HUDEP-2 (cell line): Measurements from ENCODE around the gene ATG2A.
A peak's percentile ranks its signal among the peaks of the same experiment; 100 is the strongest.

ENCODE experiments used
- DNase-seq, 76 experiments: peaks; one replicate each; lab custom pipeline; 2025; ENCODE audit not compliant: unreplicated experiment in 76 of 76; lab: John Stamatoyannopoulos, UW

ATG2A gene

DNA sequence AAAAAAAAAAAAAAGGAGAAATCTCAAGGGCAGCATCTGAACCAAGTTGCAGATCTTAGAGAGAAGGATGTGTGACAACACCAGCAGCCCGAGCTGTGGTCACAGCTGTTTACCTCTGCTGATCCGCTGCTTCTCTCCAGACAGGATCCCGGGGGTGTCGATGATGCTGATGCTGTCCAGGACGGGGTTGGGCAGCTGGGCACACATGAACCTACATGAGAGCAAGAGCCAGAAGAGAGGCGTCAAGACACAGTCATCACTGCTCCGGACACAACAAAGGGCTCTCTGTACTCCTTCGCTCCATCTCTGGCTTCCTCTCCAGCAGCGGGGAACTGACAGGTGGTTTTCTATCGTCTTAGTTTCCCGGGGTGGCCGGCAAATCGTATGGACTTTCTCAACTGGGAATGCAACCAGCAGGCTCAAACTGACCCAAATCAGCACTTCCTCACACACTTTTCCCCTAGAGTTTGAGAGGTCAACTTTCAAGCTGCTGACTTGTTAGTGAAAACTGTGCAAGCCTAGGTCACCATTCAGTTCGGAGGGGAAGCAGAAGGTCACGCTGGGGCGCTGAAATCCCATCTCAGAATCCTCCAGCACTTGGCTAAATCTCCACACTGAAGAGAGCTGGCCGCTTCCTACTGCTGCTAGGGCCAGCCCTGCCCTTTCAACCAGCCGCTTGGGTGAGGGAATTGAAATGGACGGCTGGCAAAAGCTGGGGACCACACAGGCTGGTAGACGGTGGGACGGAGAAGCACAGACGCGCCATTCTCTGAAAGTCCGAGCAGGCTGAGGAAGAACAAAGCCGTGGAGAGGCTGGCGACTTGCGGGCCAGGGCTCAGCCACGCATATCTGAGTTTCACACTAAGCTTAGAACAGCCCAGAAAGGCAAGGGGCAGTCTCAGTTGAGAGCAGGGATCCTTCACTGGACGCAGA is 42.4 kb downstream of the ATG2A start:
- DNase-seq = no peak

- DNase-seq = no peak
Measured at GRCh38 chr11:64872790-64873488, 44.1 kb downstream of the ATG2A start.

DNA sequence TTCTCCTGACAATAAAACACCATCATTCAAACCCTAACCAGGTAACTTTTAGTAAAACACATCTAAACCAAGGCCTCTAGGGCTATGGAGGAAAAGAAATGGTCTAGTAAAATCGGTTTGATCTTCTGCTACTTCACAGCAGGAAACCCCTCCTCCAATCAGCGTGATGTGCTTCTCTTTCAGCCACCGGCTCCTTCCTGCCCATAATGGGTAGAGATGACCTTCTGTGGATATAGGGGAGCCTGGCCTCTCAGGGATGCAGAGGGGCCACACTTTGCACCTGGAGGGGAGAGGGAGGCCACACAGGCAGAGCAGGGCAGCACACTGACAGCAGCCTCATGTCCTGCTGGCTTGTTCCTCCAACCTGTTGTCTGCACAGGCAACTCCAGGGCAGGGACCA is 45.5 kb downstream of the ATG2A start:
- no peak for DNase-seq

DNA sequence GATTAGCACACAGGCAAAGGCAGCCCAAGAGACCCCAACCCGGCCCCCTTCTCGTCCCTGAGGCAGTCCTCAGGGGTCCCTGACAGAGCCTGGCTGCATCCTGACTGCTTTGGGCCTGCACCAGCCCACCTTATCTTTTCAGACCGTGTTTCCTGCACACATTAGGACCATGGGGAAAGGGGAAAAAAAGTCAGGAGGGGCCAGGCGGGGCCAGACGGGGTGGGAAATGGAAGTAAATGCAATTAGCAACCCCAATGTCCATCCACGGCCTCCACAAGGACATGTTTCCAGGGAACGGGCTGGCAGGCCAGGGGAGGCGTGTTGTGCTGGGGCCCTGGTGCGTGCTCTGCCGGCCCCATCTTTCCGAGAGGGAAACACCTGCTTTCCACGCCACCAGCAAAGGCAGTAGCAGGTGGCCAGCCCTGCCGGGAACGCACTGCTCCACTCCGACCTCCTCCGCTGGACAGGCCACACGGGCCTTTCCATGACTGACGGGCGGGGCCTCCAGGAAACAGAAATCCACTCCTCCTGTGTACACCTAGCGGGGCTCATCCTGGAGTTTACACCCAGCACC is 46.0 kb downstream of the ATG2A start:
- no peak for DNase-seq

GRCh38 chr11:64870176-64870892 is 46.7 kb downstream of the ATG2A start:
- peak in 31 of 76 experiments; percentile 9 to 67 (median 28) for DNase-seq

- no peak for DNase-seq
Measured at GRCh38 chr11:64869571-64870175, 47.3 kb downstream of the ATG2A start.

DNA sequence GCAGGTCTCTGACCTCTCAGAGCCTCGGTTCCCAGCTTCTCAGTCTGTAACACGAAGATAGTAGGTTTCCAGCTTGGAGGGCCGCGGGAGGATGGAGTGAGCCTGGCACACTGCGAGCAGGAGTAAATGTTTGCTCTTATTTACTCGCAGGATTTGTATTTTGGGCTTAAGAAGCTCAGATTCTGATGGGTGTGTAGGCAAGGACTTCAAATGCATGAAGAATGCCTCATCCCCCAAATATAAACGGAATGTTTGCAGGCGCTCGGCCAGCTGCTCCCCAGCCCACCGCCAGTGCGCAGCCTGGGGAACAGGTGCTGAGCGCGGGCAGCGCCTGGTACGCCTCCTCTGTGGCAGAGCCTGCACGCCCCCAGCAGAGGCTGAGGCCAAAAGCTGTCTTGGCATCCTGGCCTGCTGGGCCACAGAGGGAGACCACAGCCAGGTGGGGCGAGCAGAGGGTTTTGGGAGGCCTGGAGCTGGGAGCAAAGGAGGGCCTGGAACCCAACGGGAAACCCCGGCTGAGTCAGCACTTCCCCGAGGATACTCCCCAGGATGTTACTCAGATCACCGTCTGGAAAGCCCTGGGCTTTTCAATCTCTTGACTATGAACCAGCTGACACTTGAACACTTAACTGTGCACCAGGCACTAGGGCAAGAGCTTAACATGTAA is 48.0 kb downstream of the ATG2A start:
- no peak for DNase-seq

- no peak for DNase-seq
Measured at GRCh38 chr11:64867748-64868462, 49.1 kb downstream of the ATG2A start.

DNA sequence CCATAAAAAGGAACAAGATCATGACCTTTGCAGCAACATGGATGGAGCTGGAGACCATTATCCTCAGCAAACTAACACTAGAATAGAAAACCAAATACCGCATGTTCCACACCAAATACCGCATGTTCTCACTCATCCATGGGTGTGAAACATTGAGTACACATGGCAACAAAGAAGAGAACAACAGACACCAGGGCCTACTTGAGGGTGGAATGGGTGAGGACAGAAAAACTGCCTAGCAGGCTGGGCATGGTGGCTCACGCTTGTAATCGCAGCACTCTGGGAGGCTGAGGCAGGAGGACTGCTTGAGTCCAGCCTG is 50.9 kb downstream of the ATG2A start:
- no peak for DNase-seq

DNA sequence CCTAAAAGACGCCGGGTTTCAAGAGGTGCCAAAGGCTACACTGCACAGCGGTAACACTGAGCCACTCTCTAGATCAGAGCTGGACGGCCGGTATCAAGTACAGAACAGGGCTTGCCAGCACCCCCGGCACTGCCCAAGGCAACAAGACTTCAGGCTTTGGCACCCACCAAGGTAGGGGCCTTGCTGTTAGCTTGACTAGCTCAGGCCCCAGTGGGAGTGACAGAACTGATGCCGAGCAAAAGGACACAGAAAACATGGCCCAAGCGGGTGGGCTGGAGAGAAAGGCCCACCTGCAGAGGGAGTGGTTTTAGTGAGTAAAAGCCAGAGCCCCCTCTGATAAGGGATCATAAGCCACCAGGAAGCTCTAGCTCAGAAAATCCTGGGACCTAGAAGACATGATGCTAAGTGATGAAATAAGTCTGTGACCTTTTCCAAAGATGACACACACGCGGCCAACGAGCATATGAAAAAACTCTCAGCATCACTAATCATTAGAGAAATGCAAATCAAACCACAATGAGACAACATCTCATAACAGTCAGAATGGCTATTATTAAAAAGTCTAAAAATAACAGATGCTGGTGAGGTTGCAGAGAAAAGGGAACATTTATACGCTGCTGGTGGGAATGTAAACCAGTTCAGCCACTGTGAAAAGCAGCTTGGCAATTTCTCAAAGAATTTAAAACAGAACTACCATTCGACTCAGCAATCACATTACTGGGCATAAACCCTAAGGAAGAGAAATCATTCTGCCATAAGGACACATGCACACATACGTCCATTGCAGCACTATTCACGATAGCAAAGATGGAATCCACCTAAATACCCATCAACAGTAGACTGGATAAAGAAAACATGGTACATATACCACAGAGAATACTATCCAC is 51.5 kb downstream of the ATG2A start:
- no peak for DNase-seq

DNA sequence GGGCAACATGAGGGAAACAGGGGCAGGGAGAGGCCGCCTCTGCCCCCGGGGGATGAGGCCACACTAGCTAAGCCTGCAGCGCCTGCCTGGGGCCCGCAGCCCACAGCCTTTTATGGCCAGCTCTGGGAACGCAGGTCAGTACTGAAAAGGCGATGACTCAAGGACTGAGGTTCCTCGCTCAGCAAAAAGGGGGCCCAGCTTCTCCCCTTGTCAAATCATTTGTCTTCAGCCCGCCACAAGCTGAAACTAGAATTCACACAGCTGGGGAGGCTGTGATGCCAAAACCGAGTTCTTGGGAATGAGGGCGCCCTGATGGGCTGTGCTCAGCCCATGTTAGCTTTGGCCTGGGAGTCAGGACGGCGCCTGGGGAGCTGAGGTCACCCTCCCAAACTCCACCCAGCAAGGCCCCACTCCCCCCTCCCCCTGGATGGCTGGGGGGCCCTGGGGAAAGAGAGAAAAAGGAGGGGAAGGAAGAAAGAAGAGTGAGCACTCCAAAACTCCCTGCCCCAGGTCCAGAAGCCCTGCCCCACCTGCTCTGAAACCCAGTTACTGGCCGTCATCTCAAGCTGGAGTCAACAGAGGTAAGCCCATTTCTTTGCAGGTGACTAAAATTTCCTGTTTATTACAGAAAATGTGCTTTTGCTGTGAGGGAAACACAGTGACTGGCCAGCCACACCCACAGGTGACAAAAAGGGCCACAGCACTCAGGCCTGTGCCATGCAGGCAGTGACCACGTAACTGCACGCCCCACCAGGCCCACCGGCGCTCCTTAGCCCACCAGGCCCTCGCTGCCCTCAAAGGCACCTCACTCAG is 52.3 kb downstream of the ATG2A start:
- DNase-seq = no peak

DNA sequence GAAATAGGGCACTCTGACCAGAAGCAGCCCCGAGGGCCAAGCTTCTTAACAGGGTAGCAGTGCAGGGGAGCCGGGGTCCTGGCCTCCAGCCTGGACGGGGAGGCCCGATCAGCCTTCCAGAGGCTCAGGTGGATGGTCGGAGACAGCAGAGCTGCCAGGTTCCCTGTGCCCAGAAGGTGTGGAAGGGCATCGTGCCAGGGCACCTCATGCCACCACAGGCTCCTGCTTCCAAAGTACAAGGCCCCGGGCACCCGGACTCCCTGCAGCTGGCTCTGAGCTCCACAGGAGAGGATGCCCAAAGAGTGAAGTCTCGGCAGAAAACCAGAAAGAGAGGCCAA is 52.9 kb downstream of the ATG2A start:
- DNase-seq = no peak

- DNase-seq = no peak
Measured at GRCh38 chr11:64863391-64864060, 53.5 kb downstream of the ATG2A start.

GRCh38 chr11:64862987-64863390 is 54.0 kb downstream of the ATG2A start:
- DNase-seq = no peak

- DNase-seq = no peak
Measured at GRCh38 chr11:64861227-64861975, 55.6 kb downstream of the ATG2A start.

DNA sequence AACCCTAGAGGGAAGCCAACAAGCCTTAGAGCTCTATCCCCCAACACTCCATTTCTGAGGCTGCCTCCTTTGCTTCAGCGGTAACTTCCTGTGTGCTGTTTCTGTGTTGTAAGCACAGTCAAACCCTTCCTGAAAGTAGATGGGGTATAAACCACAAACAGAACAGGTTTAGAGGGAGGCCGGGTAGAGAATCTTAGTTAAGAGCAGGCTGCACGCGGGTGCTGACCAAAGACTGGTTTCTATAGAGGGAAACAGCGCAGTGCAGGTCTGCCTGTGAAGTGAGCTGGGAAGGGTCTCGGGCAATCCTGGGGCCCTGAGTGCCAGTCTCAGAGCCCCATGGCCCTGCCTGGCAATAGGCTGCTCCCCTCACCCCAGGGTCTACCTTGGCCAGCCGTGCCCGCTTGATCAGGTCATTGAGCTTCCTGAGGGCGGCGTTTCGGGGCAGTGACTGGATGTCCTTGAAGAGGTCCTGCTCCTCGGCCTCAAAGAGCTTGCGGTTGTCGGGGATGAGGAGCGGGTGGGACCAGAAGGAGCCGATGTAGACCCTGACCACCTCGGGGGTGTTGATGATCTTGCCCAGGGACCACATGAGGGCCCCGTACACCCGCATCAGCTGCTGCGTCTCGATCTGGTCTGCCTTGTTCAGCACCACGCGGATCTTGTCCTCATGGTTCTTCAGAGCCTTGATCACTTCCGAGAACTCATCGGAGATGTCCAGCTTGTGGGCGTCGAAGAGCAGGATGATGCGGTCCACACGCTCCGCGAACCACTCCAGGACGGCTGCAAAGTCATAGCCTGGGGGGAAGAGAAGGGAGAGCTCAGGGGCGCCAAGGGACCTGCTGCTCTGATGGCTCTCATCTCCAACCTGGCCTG is 57.2 kb downstream of the ATG2A start:
- no peak for DNase-seq
